Breast epithelium (tissue), 4 donors: ENCODE measurements around the gene KIF6. TPM values are rescaled to one million over a fixed set of nuclear protein-coding genes. Genes with fewer than 3 reads are reported as not detected.

Experiments used
- DNase-seq, 2 donors: peaks; one replicate each; pipeline ENCODE4 v3.0.0-alpha.2; 2019; ENCODE audit warnings: low spot score in 2 of 2
- H3K27ac ChIP-seq, 2 donors: fragments of 200-600 bp; sonication (generic) in 1 of 2; one replicate each; pipeline ENCODE4 v1.5.1; 2016 to 2019; ENCODE audit warnings: mild to moderate bottlenecking in 1 of 2
- H3K27me3 ChIP-seq, 2 donors: fragments of 200-600 bp; sonication (generic) in 1 of 2; one replicate each; pipeline versions ENCODE4 v1.5.1 to v1.6.0; 2017 to 2019; ENCODE audit warnings: control low read depth in 1 of 2, mild to moderate bottlenecking in 1 of 2
- H3K36me3 ChIP-seq: fragments of 200-600 bp; one replicate; pipeline ENCODE4 v1.5.1; 2019
- H3K4me1 ChIP-seq, 2 donors: fragments of 200-600 bp; sonication (generic); one replicate each; pipeline ENCODE4 v1.5.1; 2016 to 2019; ENCODE audit warnings: control low read depth in 1 of 2
- H3K4me3 ChIP-seq, 3 donors: fragments of 200-600 bp; sonication (generic); 1 replicate in 2 of 3; 2 replicates in 1 of 3; pipeline ENCODE4 v1.5.1; 2016 to 2019; ENCODE audit warnings: mild to moderate bottlenecking in 3 of 3, moderate library complexity in 2 of 3
- H3K9me3 ChIP-seq, 2 donors: fragments of 200-600 bp; sonication (generic) in 1 of 2; one replicate each; pipeline ENCODE4 v1.5.1; 2016 to 2019; ENCODE audit warnings: control low read depth in 1 of 2
- POLR2A ChIP-seq: fragments of 450-650 bp; IDR thresholded peaks from one replicate; pipeline ENCODE4 v1.6.1; 2016; ENCODE audit warnings: antibody characterized with exemption, mild to moderate bottlenecking, moderate library complexity
- POLR2AphosphoS5 ChIP-seq, 3 donors: sonication (generic); formaldehyde crosslinking; IDR thresholded peaks; one replicate each; pipeline ENCODE4 v1.6.1; 2017; ENCODE audit warnings: antibody characterized with exemption in 3 of 3
- intact Hi-C: fragments of 100-400 bp; cut with DNase I; formaldehyde crosslinking; loops from one replicate; pipeline ENCODE4 v1.15.1; 2023; ENCODE audit warnings: low total_unique reads
- total RNA-seq, 3 donors: library from RNA; depleted of rRNA; stranded (reverse); fragments of >200 nt; gene quantifications; one replicate each; pipeline ENCODE4 v1.1.0, GENCODE V29; 2016
- TF ChIP-seq, protein P1 (sequence below), 3 donors: fragments of 450-650 bp; IDR thresholded peaks; one replicate each; pipeline ENCODE4 v1.5.1; 2016 to 2017; ENCODE audit warnings: antibody characterized with exemption in 3 of 3, mild to moderate bottlenecking in 3 of 3, moderate library complexity in 3 of 3

Gene KIF6
- total RNA-seq, 3 donors from 2014 or later: under 0.01 to 0.80 (median 0.15) TPM

DNA sequence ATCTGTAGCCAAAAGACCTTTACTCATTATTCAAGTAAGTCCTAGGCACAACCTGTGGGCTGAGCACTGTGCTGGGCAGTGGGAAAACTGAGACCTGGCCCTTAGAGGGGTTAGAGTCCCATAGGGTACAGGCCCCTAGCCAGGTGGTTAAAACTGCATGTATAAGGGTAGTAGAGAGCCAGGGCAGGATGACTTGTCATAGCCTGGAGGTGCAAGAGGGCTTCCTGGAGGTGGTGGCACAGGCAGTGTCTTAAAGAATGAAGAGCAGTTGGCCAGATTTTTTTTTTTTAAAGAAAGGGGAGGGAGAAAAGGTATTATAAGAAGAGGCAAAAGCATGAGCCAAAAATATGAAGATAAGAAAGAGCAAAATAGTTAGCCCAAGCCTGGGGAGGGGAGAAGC, 226.2 kb downstream of the KIF6 start:
- TF ChIP-seq POLR2A (no peak), POLR2AphosphoS5 (IDR thresholded peaks at IDR 0.05) (no peak)
- TF ChIP-seq, protein P1, sequence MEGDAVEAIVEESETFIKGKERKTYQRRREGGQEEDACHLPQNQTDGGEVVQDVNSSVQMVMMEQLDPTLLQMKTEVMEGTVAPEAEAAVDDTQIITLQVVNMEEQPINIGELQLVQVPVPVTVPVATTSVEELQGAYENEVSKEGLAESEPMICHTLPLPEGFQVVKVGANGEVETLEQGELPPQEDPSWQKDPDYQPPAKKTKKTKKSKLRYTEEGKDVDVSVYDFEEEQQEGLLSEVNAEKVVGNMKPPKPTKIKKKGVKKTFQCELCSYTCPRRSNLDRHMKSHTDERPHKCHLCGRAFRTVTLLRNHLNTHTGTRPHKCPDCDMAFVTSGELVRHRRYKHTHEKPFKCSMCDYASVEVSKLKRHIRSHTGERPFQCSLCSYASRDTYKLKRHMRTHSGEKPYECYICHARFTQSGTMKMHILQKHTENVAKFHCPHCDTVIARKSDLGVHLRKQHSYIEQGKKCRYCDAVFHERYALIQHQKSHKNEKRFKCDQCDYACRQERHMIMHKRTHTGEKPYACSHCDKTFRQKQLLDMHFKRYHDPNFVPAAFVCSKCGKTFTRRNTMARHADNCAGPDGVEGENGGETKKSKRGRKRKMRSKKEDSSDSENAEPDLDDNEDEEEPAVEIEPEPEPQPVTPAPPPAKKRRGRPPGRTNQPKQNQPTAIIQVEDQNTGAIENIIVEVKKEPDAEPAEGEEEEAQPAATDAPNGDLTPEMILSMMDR (IDR thresholded peaks at IDR 0.05): no peak
- H3K4me1 ChIP-seq: peaks cover 0 to 2% of the 10 kb centered on the region in 2 donors
- H3K36me3 ChIP-seq: no peaks in the 10 kb centered on the region
- H3K4me3 ChIP-seq: no peak overlapping the region
- intact Hi-C loops: no loop called here
- H3K27me3 ChIP-seq: no peaks in the 10 kb centered on the region
- no peak overlapping the region for H3K27ac ChIP-seq
- peaks cover 14 to 30% of the 10 kb centered on the region in 2 donors for H3K9me3 ChIP-seq
- DNase-seq: no peak

GRCh38 chr6:39498096-39498495, 227.1 kb downstream of the KIF6 start:
- intact Hi-C loops: no loop called here
- Histone ChIP-seq H3K27me3 (no peaks in the 10 kb centered on the region), H3K36me3 (no peaks in the 10 kb centered on the region), H3K9me3 (peaks cover 12 to 23% of the 10 kb centered on the region in 2 donors), H3K4me1 (peaks cover 0 to 2% of the 10 kb centered on the region in 2 donors), H3K27ac (no peak overlapping the region), H3K4me3 (no peak overlapping the region)
- no peak for DNase-seq
- TF ChIP-seq, protein P1 (IDR thresholded peaks at IDR 0.05): no peak
- no peak for TF ChIP-seq POLR2AphosphoS5 (IDR thresholded peaks at IDR 0.05)
- TF ChIP-seq POLR2A: no peak

GRCh38 chr6:39496915-39497314, 228.3 kb downstream of the KIF6 start:
- TF ChIP-seq, protein P1 (IDR thresholded peaks at IDR 0.05): no peak
- no peak for TF ChIP-seq POLR2AphosphoS5 (IDR thresholded peaks at IDR 0.05)
- TF ChIP-seq POLR2A: no peak
- Histone ChIP-seq H3K27me3 (no peaks in the 10 kb centered on the region), H3K4me3 (no peak overlapping the region), H3K9me3 (peaks cover 2 to 11% of the 10 kb centered on the region in 2 donors), H3K4me1 (peaks cover 0 to 2% of the 10 kb centered on the region in 2 donors), H3K36me3 (no peaks in the 10 kb centered on the region), H3K27ac (peak overlapping the region in 1 of 2 donors; percentile 32)
- intact Hi-C loops: no loop called here
- no peak for DNase-seq

DNA sequence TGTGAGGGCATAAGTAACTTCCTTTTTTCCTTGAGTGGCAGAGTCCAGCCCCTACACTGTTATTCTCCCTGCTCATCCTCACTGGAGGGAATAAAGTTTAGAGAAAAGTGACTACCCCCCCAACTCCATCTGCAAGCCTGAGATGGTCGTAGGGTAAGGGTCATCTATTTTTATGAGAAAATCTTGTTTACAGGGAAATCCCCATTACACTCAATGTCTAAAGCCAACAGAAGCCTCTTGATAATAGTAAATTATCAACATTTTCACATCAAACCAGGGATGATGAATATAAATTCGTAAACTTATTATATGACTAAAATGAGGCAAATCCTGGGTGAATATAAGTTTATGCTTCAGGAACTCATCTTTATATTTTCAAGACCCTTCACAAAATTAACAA, 228.8 kb downstream of the KIF6 start:
- Histone ChIP-seq H3K4me3 (no peak overlapping the region), H3K4me1 (peaks cover 0 to 2% of the 10 kb centered on the region in 2 donors), H3K27ac (no peak overlapping the region), H3K36me3 (no peaks in the 10 kb centered on the region), H3K27me3 (no peaks in the 10 kb centered on the region), H3K9me3 (peaks cover 0 to 6% of the 10 kb centered on the region in 2 donors)
- DNase-seq: no peak
- intact Hi-C loops: no loop called here
- TF ChIP-seq POLR2AphosphoS5 (IDR thresholded peaks at IDR 0.05): no peak
- TF ChIP-seq, protein P1 (IDR thresholded peaks at IDR 0.05): no peak

GRCh38 chr6:39495640-39496039, 229.6 kb downstream of the KIF6 start:
- TF ChIP-seq POLR2A (no peak), POLR2AphosphoS5 (IDR thresholded peaks at IDR 0.05) (no peak)
- H3K27me3 ChIP-seq: no peaks in the 10 kb centered on the region
- H3K27ac ChIP-seq: no peak overlapping the region
- no peak for DNase-seq
- no peaks in the 10 kb centered on the region for H3K36me3 ChIP-seq
- H3K4me3 ChIP-seq: no peak overlapping the region
- intact Hi-C loops: no loop called here
- no peaks in the 10 kb centered on the region for H3K9me3 ChIP-seq
- H3K4me1 ChIP-seq: peaks cover 0 to 2% of the 10 kb centered on the region in 2 donors

DNA sequence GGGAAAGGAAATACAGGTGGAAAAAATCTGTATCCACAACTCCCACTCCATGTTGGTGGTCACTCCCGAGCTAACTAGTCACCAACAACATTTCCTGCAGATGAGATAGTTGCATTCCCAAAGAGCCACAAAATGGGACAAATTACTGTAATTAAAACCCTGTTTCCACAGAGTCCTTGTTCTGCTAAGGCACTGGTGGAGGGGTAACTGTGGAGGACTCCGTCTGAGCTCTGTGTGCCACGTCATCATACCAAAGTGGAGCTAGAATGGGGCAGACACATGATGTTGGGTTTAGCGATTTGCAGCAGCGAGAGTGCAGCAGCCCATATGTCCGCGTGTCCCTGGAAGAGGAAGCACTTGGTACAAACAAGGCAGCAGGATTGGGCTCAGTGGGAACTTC, 230.2 kb downstream of the KIF6 start:
- Histone ChIP-seq H3K9me3 (no peaks in the 10 kb centered on the region), H3K36me3 (no peaks in the 10 kb centered on the region), H3K27ac (no peak overlapping the region), H3K4me3 (no peak overlapping the region), H3K4me1 (peaks cover 0 to 2% of the 10 kb centered on the region in 2 donors), H3K27me3 (no peaks in the 10 kb centered on the region)
- intact Hi-C loops: no loop called here
- no peak for DNase-seq
- TF ChIP-seq, protein P1 (IDR thresholded peaks at IDR 0.05): no peak
- TF ChIP-seq POLR2AphosphoS5 (IDR thresholded peaks at IDR 0.05) (no peak), POLR2A (no peak)
